IMR-90 (cell line): ENCODE data around the gene GINS3. TPM values are rescaled to one million over a fixed set of nuclear protein-coding genes. Genes with fewer than 3 reads are reported as not detected.
A peak's percentile ranks its signal among the peaks of the same experiment; 100 is the strongest.
"Not testable (repeated sequence)": the region's sequence is repeated elsewhere in the genome, so short reads cannot be mapped to it uniquely, and the experiment has no call there.

Source experiments
- ATAC-seq: fragments of 200-7000 bp; cut with Tn5 transposase; 2 replicates; pipeline ENCODE4 v1.9.1; 2020; ENCODE audit warnings: low read depth, mild to moderate bottlenecking, moderate library complexity
- BruUV-seq: library from RNA; stranded (reverse); fragments of 400-500 nt; replicated peaks from 2 replicates; lab custom pipeline; 2021; lab: Mats Ljungman, UMichigan
- CTCF ChIA-PET: fragments of 300-600 bp; formaldehyde crosslinking; extraction: SDS; loops from one replicate; lab custom pipeline; 2021; ENCODE audit warnings: antibody characterized with exemption; lab: Yijun Ruan, JAX
- POLR2A ChIA-PET: fragments of 300-600 bp; sonication (Branson Sonifier 250); formaldehyde crosslinking; loops from one replicate; lab custom pipeline; 2022; ENCODE audit warnings: antibody characterized with exemption; ENCODE audit not compliant: unreplicated experiment; lab: Charles Lee
- DNase-seq: peaks from one replicate; pipeline ENCODE4 v3.0.0; 2013
- H2AFZ ChIP-seq: replicated peaks from 2 replicates; pipeline ENCODE3; 2013; ENCODE audit warnings: low read length, mild to moderate bottlenecking; ENCODE audit not compliant: poor library complexity
- H2AK5ac ChIP-seq: 2 replicates; pipeline ENCODE4 v1.6.1; 2013; ENCODE audit warnings: low read depth, low read length, inconsistent platforms
- H2AK9ac ChIP-seq: replicated peaks from 2 replicates; pipeline ENCODE3; 2013; ENCODE audit warnings: mild to moderate bottlenecking, low read depth, low read length, moderate library complexity; ENCODE audit not compliant: poor library complexity
- H2BK120ac ChIP-seq: 2 replicates; pipeline ENCODE4 v1.6.1; 2013; ENCODE audit warnings: low read depth, low read length, inconsistent platforms
- H2BK15ac ChIP-seq: 3 replicates; pipeline ENCODE4 v1.6.1; 2013; ENCODE audit warnings: low read depth, low read length, inconsistent platforms
- H2BK20ac ChIP-seq: 2 replicates; pipeline ENCODE4 v1.6.1; 2013; ENCODE audit warnings: low read depth, mild to moderate bottlenecking, inconsistent platforms, low read length, moderate library complexity
- H2BK5ac ChIP-seq: 2 replicates; pipeline ENCODE4 v1.6.1; 2013; ENCODE audit warnings: mild to moderate bottlenecking, low read depth, low read length, inconsistent platforms; ENCODE audit not compliant: poor library complexity, severe bottlenecking
- H3K14ac ChIP-seq: replicated peaks from 2 replicates; pipeline ENCODE4 v1.6.1; 2013; ENCODE audit warnings: low read depth, low read length, inconsistent platforms
- H3K18ac ChIP-seq: 2 replicates; pipeline ENCODE4 v1.6.1; 2013; ENCODE audit warnings: low read depth, low read length, control low read depth
- H3K23ac ChIP-seq: 2 replicates; pipeline ENCODE4 v1.6.1; 2013; ENCODE audit warnings: low read depth, low read length, inconsistent platforms
- H3K27ac ChIP-seq: 2 replicates; pipeline ENCODE4 v1.5.1; 2013; ENCODE audit warnings: mild to moderate bottlenecking, control low read depth, low read length; ENCODE audit not compliant: insufficient read depth
- H3K27me3 ChIP-seq: 2 replicates; pipeline ENCODE4 v1.6.1; 2013; ENCODE audit warnings: low read length; ENCODE audit not compliant: control insufficient read depth, insufficient read depth
- H3K36me3 ChIP-seq: 2 replicates; pipeline ENCODE4 v1.6.1; 2013; ENCODE audit warnings: low read length, mixed read lengths; ENCODE audit not compliant: control insufficient read depth, insufficient read depth
- H3K4ac ChIP-seq: 2 replicates; pipeline ENCODE4 v1.6.1; 2013; ENCODE audit warnings: low read depth, low read length, inconsistent platforms
- H3K4me1 ChIP-seq: 2 replicates; pipeline ENCODE4 v1.6.1; 2013; ENCODE audit warnings: low read length, mixed read lengths; ENCODE audit not compliant: control insufficient read depth, insufficient read depth
- H3K4me2 ChIP-seq: 2 replicates; pipeline ENCODE4 v1.6.1; 2013; ENCODE audit warnings: low read depth, mild to moderate bottlenecking, control low read depth, low read length, moderate library complexity
- H3K4me3 ChIP-seq: 2 replicates; pipeline ENCODE4 v1.5.1; 2013; ENCODE audit warnings: low read depth, mild to moderate bottlenecking, control low read depth, low read length, moderate library complexity; ENCODE audit not compliant: insufficient read depth
- H3K56ac ChIP-seq: 2 replicates; pipeline ENCODE4 v1.6.1; 2013; ENCODE audit warnings: low read length, inconsistent platforms; ENCODE audit not compliant: insufficient read depth; ENCODE audit errors: extremely low read depth
- H3K79me1 ChIP-seq, 2 experiments: 2 replicates each; pipeline ENCODE4 v1.6.1; 2013; ENCODE audit warnings: low read length in 2 of 2, inconsistent platforms in 1 of 2, low read depth in 1 of 2
- H3K9ac ChIP-seq: 2 replicates; pipeline ENCODE4 v1.6.1; 2013; ENCODE audit warnings: low read depth, low read length, control low read depth
- H3K9me1 ChIP-seq: 2 replicates; pipeline ENCODE4 v1.6.1; 2013; ENCODE audit warnings: low read length, inconsistent platforms; ENCODE audit not compliant: insufficient read depth
- H3K9me3 ChIP-seq: 2 replicates; pipeline ENCODE4 v1.6.1; 2013; ENCODE audit warnings: low read length; ENCODE audit not compliant: control insufficient read depth, insufficient read depth
- H4K20me1 ChIP-seq: 2 replicates; pipeline ENCODE4 v1.6.1; 2013; ENCODE audit warnings: low read length, inconsistent platforms; ENCODE audit not compliant: insufficient read depth
- H4K5ac ChIP-seq: 2 replicates; pipeline ENCODE4 v1.6.1; 2013; ENCODE audit warnings: mild to moderate bottlenecking, low read depth, low read length, control low read depth
- H4K8ac ChIP-seq, 2 experiments: 2 replicates each; pipeline ENCODE4 v1.6.1; 2013; ENCODE audit warnings: low read depth in 2 of 2, low read length in 2 of 2, control low read depth in 1 of 2, inconsistent platforms in 1 of 2
- H4K91ac ChIP-seq: 2 replicates; pipeline ENCODE4 v1.6.1; 2013; ENCODE audit warnings: low read depth, low read length, inconsistent platforms; ENCODE audit not compliant: insufficient read depth
- CTCF ChIP-seq: conservative IDR thresholded peaks from 2 replicates; pipeline ENCODE4 v1.5.1; 2012; ENCODE audit warnings: mild to moderate bottlenecking, low read depth, low read length, improper control_type of control experiment
- POLR2A ChIP-seq: IDR thresholded peaks from 2 replicates; pipeline ENCODE4 v1.6.1; 2012; ENCODE audit warnings: mild to moderate bottlenecking, low read depth, low read length
- RCOR1 ChIP-seq: IDR thresholded peaks from 2 replicates; pipeline ENCODE4 v1.6.1; 2012; ENCODE audit warnings: mild to moderate bottlenecking, low read length, improper control_type of control experiment; ENCODE audit not compliant: insufficient replicate concordance
- SMC3 ChIP-seq: fragments of 150-350 bp; IDR thresholded peaks from 2 replicates; pipeline ENCODE4 v1.6.1; 2016; ENCODE audit warnings: low read depth, mild to moderate bottlenecking, antibody characterized with exemption, low read length, moderate library complexity
- WGBS, 2 experiments: methylation state at CpG; one replicate each; pipeline versions ENCODE4 v1.1.5 to v1.1.7; 2013; ENCODE audit warnings: missing lambda C conversion rate in 2 of 2; ENCODE audit not compliant: insufficient read length in 1 of 2; ENCODE audit errors: extremely low coverage in 2 of 2; 5-methylcytosine and 5-hydroxymethylcytosine counted together
- dilution Hi-C: fragments of 300-500 bp; cut with HindIII; formaldehyde crosslinking; loops from one replicate; pipeline ENCODE4 v1.14.3; 2018; ENCODE audit warnings: low sequenced_read_pairs; ENCODE audit not compliant: unreplicated experiment
- in situ Hi-C: fragments of 300-500 bp; cut with MboI; formaldehyde crosslinking; loops from 3 replicates; pipeline ENCODE4 v1.14.3; 2019; ENCODE audit warnings: low sequenced_read_pairs, inconsistent platforms, mixed read lengths
- intact Hi-C: fragments of 100-400 bp; cut with micrococcal nuclease; formaldehyde crosslinking; loops from 2 replicates; pipeline ENCODE4 v1.10.0; 2022
- polyA plus RNA-seq, 3 experiments: library from polyadenylated mRNA; depleted of rRNA; stranded (reverse); fragments of >200 nt; gene quantifications; 2 replicates each; pipeline ENCODE4 v1.2.3, GENCODE V29; 2012; ENCODE audit warnings: low replicate concordance in 1 of 3
- total RNA-seq: library from RNA; depleted of rRNA; stranded (reverse); fragments of >200 nt; gene quantifications from 2 replicates; pipeline ENCODE4 v1.2.3, GENCODE V29; 2012

GINS3 gene
- total and polyA plus RNA-seq, 2 of the 4 experiments (the other 2 are of a cell fraction), result 5.2 to 5.4 TPM

DNA sequence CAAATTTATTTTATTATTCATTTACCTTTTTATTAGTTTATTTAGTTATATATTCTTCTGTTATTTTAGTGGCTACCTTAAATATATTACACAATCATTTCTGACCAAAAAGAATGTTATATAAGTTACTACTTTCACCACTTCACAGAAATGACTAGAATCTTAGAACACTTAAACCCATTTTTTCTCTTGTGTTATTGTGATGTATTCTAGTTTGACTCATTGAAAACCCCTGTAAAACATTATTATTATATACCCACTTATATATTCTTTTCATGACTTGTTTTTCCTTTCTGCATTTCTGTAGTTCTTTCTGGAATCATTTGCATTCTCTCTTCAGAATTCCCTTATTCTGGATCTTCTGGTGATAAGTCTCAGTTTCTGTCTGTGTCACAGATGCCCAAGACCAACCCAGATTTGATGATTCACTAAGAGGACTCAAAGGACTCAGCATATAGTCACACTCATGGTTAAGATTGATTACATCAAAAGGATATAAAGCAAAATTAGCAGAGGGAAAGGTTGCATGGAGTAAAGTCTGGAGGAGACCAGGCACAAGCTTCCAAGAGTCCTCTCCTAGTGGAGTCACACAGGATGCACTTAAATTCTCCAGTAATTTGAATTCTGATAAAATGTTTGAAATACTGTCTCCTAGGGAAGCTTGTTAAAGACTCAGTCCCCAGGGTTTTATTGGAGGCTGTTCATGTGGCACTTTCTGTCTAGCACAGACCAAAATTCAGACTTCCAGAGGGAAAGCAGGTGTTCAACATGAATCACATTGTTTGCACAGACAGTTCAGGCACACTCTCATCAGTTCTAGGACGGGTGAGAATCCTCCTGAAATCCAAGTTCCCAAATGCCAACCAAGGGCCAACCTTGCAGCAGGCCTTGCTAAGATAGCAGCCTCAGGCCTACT, 7.7 kb downstream of the GINS3 start:
- ChIA-PET POLR2A (no interaction called here), CTCF (interaction anchor here (1.0 kb wide), 1 partner anchor 63 kb away, joined by 3 read pairs; no protein-coding TSS in a partner anchor)
- dilution Hi-C loops (no loop called here), intact Hi-C loops (no loop called here), in situ Hi-C loops (no loop called here)
- H3K4me1 ChIP-seq, result no peaks in the 10 kb centered on the region
- TF ChIP-seq RCOR1 (no peak), SMC3 (no peak), CTCF (no peak), POLR2A (no peak)
- no peak overlapping the region for H3K23ac ChIP-seq
- no TSS peak for BruUV-seq
- H2BK120ac ChIP-seq, result no peak overlapping the region
- H4K8ac ChIP-seq, result no peak overlapping the region
- no peak overlapping the region for H3K9ac ChIP-seq
- no peak overlapping the region for H3K4me3 ChIP-seq
- no peak overlapping the region for H3K18ac ChIP-seq
- H3K79me1 ChIP-seq, result 0 out of 4 replicates have a peak, but pooled peaks cover 3 to 4% of the 10 kb centered on the region in 2 experiments
- no peak overlapping the region for H3K4me2 ChIP-seq
- H2BK15ac ChIP-seq, result no peak overlapping the region
- no peak overlapping the region for H2AFZ ChIP-seq
- H3K9me1 ChIP-seq, result peaks cover 3% of the 10 kb centered on the region; the same call in 1 of the 2 replicates
- no CpG with 5 or more reads among the region's 1 CpG for WGBS, 2 experiments
- H2BK5ac ChIP-seq, result no peak overlapping the region
- DNase-seq (peak; percentile 23), ATAC-seq (no peak)
- no peak overlapping the region for H2BK20ac ChIP-seq
- no peak overlapping the region for H4K5ac ChIP-seq
- H3K4ac ChIP-seq, result no peak overlapping the region
- H2AK9ac ChIP-seq, result peak overlapping the region; percentile 9
- no peaks in the 10 kb centered on the region for H3K27me3 ChIP-seq
- no peaks in the 10 kb centered on the region for H4K20me1 ChIP-seq
- no peak overlapping the region for H3K14ac ChIP-seq
- H4K91ac ChIP-seq, result no peak overlapping the region
- H3K56ac ChIP-seq, result no peak overlapping the region
- H3K27ac ChIP-seq, result no peak overlapping the region
- H3K36me3 ChIP-seq, result 0 out of 2 replicates have a peak, but pooled peaks cover under 1% of the 10 kb centered on the region
- H3K9me3 ChIP-seq, result no peaks in the 10 kb centered on the region
- H2AK5ac ChIP-seq, result no peak overlapping the region

GRCh38 chr16:58401305-58401704, 9.0 kb downstream of the GINS3 start:
- H2BK5ac ChIP-seq, H3K4me3 ChIP-seq, H2BK15ac ChIP-seq, intact Hi-C loops, dilution Hi-C loops, H3K36me3 ChIP-seq, H2BK20ac ChIP-seq, H4K5ac ChIP-seq, in situ Hi-C loops, H3K9me3 ChIP-seq, H3K23ac ChIP-seq, H3K79me1 ChIP-seq, H3K9me1 ChIP-seq, H4K8ac ChIP-seq, H2BK120ac ChIP-seq, H3K27me3 ChIP-seq, H3K9ac ChIP-seq, H3K4me1 ChIP-seq, H2AFZ ChIP-seq, POLR2A ChIA-PET, BruUV-seq, H4K20me1 ChIP-seq, H3K56ac ChIP-seq, H3K4me2 ChIP-seq, H3K4ac ChIP-seq, H2AK9ac ChIP-seq, H2AK5ac ChIP-seq, CTCF ChIA-PET, H3K18ac ChIP-seq, H3K14ac ChIP-seq, DNase-seq, ATAC-seq, H4K91ac ChIP-seq, H3K27ac ChIP-seq: not testable (repeated sequence)
- WGBS, 2 experiments, result no CpG with 5 or more reads among the region's 3 CpGs
